Neural cell (in vitro differentiated cells): ENCODE measurements around the gene BAG5.

Experiments used
- EP300 ChIP-seq: fragments of 450-650 bp; conservative IDR thresholded peaks from 2 replicates; pipeline ENCODE4 v1.6.1; 2014; ENCODE audit warnings: antibody characterized with exemption, mild to moderate bottlenecking, moderate library complexity; ENCODE audit not compliant: poor library complexity, severe bottlenecking
- EZH2 ChIP-seq: fragments of 200-600, 300-800 bp; shearing (Covaris generic), sonication (generic); IDR thresholded peaks from 2 replicates; pipeline ENCODE4 v1.6.1; 2014; ENCODE audit warnings: antibody characterized with exemption, low read length, borderline replicate concordance, mild to moderate bottlenecking; ENCODE audit not compliant: insufficient read depth, poor library complexity, severe bottlenecking
- POLR2AphosphoS5 ChIP-seq: IDR thresholded peaks from 2 replicates; pipeline ENCODE4 v1.6.1; 2012
- RAD21 ChIP-seq: fragments of 450-650 bp; conservative IDR thresholded peaks from 2 replicates; pipeline ENCODE4 v1.6.1; 2014; ENCODE audit warnings: antibody characterized with exemption, mild to moderate bottlenecking, moderate library complexity
- TAF1 ChIP-seq: IDR thresholded peaks from 2 replicates; pipeline ENCODE4 v1.6.1; 2012; ENCODE audit warnings: low read depth
- TF ChIP-seq, protein P1 (sequence below): fragments of 450-650 bp; IDR thresholded peaks from 2 replicates; pipeline ENCODE4 v1.5.1; 2014; ENCODE audit warnings: antibody characterized with exemption, mild to moderate bottlenecking, moderate library complexity; ENCODE audit not compliant: poor library complexity, severe bottlenecking
- TF ChIP-seq, protein P2 (sequence below): IDR thresholded peaks from 2 replicates; pipeline ENCODE4 v1.6.1; 2012; ENCODE audit warnings: borderline replicate concordance

DNA sequence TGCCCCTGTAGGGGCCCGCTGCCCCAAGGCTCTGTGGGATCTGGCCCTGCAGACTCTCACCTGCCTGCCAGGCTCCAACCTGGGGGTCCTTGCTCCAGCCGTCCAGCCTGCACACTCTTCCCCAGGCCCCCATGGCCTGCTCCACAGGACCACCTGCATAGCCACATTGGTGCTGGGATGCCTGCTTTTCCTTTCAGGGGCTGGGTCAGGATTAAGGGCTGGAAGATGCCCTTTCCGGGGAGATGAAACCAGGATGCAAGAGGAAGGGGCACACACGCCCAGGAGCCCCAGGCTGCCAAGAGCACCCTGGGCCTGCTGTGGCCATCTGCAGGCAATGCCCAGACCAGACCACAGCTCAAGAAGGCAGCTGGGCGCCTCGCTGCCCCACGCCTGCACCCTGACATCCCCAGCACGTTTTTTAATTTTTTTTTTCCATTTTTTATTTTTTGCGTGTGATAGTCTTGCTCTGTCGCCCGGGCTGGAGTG is 15.0 kb downstream of the BAG5 start:
- no peak for TF ChIP-seq EZH2
- TF ChIP-seq, protein P1, sequence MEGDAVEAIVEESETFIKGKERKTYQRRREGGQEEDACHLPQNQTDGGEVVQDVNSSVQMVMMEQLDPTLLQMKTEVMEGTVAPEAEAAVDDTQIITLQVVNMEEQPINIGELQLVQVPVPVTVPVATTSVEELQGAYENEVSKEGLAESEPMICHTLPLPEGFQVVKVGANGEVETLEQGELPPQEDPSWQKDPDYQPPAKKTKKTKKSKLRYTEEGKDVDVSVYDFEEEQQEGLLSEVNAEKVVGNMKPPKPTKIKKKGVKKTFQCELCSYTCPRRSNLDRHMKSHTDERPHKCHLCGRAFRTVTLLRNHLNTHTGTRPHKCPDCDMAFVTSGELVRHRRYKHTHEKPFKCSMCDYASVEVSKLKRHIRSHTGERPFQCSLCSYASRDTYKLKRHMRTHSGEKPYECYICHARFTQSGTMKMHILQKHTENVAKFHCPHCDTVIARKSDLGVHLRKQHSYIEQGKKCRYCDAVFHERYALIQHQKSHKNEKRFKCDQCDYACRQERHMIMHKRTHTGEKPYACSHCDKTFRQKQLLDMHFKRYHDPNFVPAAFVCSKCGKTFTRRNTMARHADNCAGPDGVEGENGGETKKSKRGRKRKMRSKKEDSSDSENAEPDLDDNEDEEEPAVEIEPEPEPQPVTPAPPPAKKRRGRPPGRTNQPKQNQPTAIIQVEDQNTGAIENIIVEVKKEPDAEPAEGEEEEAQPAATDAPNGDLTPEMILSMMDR: no peak
- TF ChIP-seq EP300: no peak
- TF ChIP-seq TAF1: no peak
- TF ChIP-seq, protein P2, sequence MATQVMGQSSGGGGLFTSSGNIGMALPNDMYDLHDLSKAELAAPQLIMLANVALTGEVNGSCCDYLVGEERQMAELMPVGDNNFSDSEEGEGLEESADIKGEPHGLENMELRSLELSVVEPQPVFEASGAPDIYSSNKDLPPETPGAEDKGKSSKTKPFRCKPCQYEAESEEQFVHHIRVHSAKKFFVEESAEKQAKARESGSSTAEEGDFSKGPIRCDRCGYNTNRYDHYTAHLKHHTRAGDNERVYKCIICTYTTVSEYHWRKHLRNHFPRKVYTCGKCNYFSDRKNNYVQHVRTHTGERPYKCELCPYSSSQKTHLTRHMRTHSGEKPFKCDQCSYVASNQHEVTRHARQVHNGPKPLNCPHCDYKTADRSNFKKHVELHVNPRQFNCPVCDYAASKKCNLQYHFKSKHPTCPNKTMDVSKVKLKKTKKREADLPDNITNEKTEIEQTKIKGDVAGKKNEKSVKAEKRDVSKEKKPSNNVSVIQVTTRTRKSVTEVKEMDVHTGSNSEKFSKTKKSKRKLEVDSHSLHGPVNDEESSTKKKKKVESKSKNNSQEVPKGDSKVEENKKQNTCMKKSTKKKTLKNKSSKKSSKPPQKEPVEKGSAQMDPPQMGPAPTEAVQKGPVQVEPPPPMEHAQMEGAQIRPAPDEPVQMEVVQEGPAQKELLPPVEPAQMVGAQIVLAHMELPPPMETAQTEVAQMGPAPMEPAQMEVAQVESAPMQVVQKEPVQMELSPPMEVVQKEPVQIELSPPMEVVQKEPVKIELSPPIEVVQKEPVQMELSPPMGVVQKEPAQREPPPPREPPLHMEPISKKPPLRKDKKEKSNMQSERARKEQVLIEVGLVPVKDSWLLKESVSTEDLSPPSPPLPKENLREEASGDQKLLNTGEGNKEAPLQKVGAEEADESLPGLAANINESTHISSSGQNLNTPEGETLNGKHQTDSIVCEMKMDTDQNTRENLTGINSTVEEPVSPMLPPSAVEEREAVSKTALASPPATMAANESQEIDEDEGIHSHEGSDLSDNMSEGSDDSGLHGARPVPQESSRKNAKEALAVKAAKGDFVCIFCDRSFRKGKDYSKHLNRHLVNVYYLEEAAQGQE: no peak
- no peak for TF ChIP-seq RAD21
- no peak for TF ChIP-seq POLR2AphosphoS5
